H9 (cell line): ENCODE measurements around the gene TRAPPC8. TPM values are rescaled to one million over a fixed set of nuclear protein-coding genes. Genes with fewer than 3 reads are reported as not detected.
A peak's percentile ranks its signal among the peaks of the same experiment; 100 is the strongest.

Experiments
- DNase-seq: peaks from one replicate; pipeline ENCODE4 v3.0.0-alpha.2; 2017
- H2AFZ ChIP-seq: one replicate; pipeline ENCODE4 v1.6.1; 2013; ENCODE audit warnings: mild to moderate bottlenecking, low read length, control low read depth, moderate library complexity
- H2AK5ac ChIP-seq: 2 replicates; pipeline ENCODE4 v1.6.1; 2013; ENCODE audit warnings: low read length, control low read depth, mixed read lengths; ENCODE audit not compliant: insufficient read length
- H2BK120ac ChIP-seq: one replicate; pipeline ENCODE4 v1.6.1; 2013; ENCODE audit warnings: low read depth, mild to moderate bottlenecking, low read length, control low read depth, inconsistent platforms; ENCODE audit not compliant: poor library complexity, severe bottlenecking
- H2BK12ac ChIP-seq: 2 replicates; pipeline ENCODE4 v1.6.1; 2013; ENCODE audit warnings: low read length, control low read depth, mixed read lengths, low read depth; ENCODE audit not compliant: insufficient read length
- H2BK15ac ChIP-seq: 2 replicates; pipeline ENCODE4 v1.6.1; 2013; ENCODE audit warnings: low read depth, low read length, control low read depth
- H2BK20ac ChIP-seq: one replicate; pipeline ENCODE4 v1.6.1; 2013; ENCODE audit warnings: low read depth, mild to moderate bottlenecking, low read length, control low read depth, inconsistent platforms; ENCODE audit not compliant: poor library complexity, severe bottlenecking
- H2BK5ac ChIP-seq: 2 replicates; pipeline ENCODE4 v1.6.1; 2013; ENCODE audit warnings: low read length, control low read depth, mixed read lengths; ENCODE audit not compliant: insufficient read length
- H3K14ac ChIP-seq: 2 replicates; pipeline ENCODE4 v1.6.1; 2013; ENCODE audit warnings: low read length, control low read depth; ENCODE audit not compliant: insufficient read depth
- H3K18ac ChIP-seq: 2 replicates; pipeline ENCODE4 v1.6.1; 2013; ENCODE audit warnings: low read depth, mild to moderate bottlenecking, mixed read lengths, low read length, control low read depth; ENCODE audit not compliant: insufficient read length
- H3K23ac ChIP-seq: 2 replicates; pipeline ENCODE4 v1.6.1; 2013; ENCODE audit warnings: low read length, control low read depth, mixed read lengths, low read depth; ENCODE audit not compliant: insufficient read length
- H3K23me2 ChIP-seq: 2 replicates; pipeline ENCODE4 v1.6.1; 2013; ENCODE audit warnings: low read depth, mild to moderate bottlenecking, mixed read lengths, low read length, control low read depth; ENCODE audit not compliant: insufficient read length, poor library complexity, severe bottlenecking
- H3K27ac ChIP-seq: 2 replicates; pipeline ENCODE4 v1.5.1; 2013; ENCODE audit warnings: low read length, control low read depth, mixed read lengths, low read depth; ENCODE audit not compliant: insufficient read length
- H3K27me3 ChIP-seq: 2 replicates; pipeline ENCODE4 v1.6.1; 2013; ENCODE audit warnings: low read length, control low read depth, inconsistent platforms; ENCODE audit not compliant: insufficient read depth
- H3K4ac ChIP-seq: 2 replicates; pipeline ENCODE4 v1.6.1; 2013; ENCODE audit warnings: low read depth, mild to moderate bottlenecking, control low read depth, inconsistent platforms, low read length, moderate library complexity
- H3K4me1 ChIP-seq: 2 replicates; pipeline ENCODE4 v1.6.1; 2013; ENCODE audit warnings: low read length, control low read depth, inconsistent platforms; ENCODE audit not compliant: insufficient read depth
- H3K4me2 ChIP-seq: 2 replicates; pipeline ENCODE4 v1.6.1; 2013; ENCODE audit warnings: low read length, control low read depth, mixed read lengths; ENCODE audit not compliant: insufficient read length, insufficient read depth
- H3K56ac ChIP-seq: 2 replicates; pipeline ENCODE4 v1.6.1; 2013; ENCODE audit warnings: low read depth, mild to moderate bottlenecking, mixed read lengths, low read length, control low read depth; ENCODE audit not compliant: insufficient read length
- H3K79me1 ChIP-seq: 2 replicates; pipeline ENCODE4 v1.6.1; 2013; ENCODE audit warnings: low read depth, mild to moderate bottlenecking, moderate library complexity, low read length, control low read depth, inconsistent platforms; ENCODE audit not compliant: insufficient read depth, poor library complexity, severe bottlenecking
- H3K79me2 ChIP-seq: 2 replicates; pipeline ENCODE4 v1.6.1; 2013; ENCODE audit warnings: low read length, control low read depth, inconsistent platforms; ENCODE audit not compliant: insufficient read depth
- H3K9ac ChIP-seq: 2 replicates; pipeline ENCODE4 v1.6.1; 2013; ENCODE audit warnings: low read length, control low read depth, mixed read lengths; ENCODE audit not compliant: insufficient read length; ENCODE audit errors: extremely low read depth
- H3K9me3 ChIP-seq: one replicate; pipeline ENCODE4 v1.6.1; 2013; ENCODE audit warnings: low read depth, low read length, inconsistent platforms; ENCODE audit not compliant: control insufficient read depth
- H3T11ph ChIP-seq: one replicate; pipeline ENCODE4 v1.6.1; 2013; ENCODE audit warnings: mild to moderate bottlenecking, low read length, control low read depth, inconsistent platforms
- H4K20me1 ChIP-seq: one replicate; pipeline ENCODE4 v1.6.1; 2013; ENCODE audit not compliant: control insufficient read depth, insufficient read length, insufficient read depth
- H4K5ac ChIP-seq: 2 replicates; pipeline ENCODE4 v1.6.1; 2013; ENCODE audit warnings: low read depth, mild to moderate bottlenecking, mixed read lengths, low read length, control low read depth; ENCODE audit not compliant: insufficient read length
- H4K8ac ChIP-seq: replicated peaks from 2 replicates; pipeline ENCODE4 v1.6.1; 2013; ENCODE audit warnings: low read length, control low read depth, mixed read lengths, low read depth; ENCODE audit not compliant: insufficient read length
- H4K91ac ChIP-seq: 2 replicates; pipeline ENCODE4 v1.6.1; 2013; ENCODE audit warnings: low read depth, mild to moderate bottlenecking, moderate library complexity, mixed read lengths, low read length, control low read depth; ENCODE audit not compliant: insufficient read length
- H3K27ac Mint-ChIP-seq, 3 experiments: 2 replicates in 2 of 3; 3 replicates in 1 of 3; pipeline ENCODE4 v1.8.0; 2020 to 2021; ENCODE audit warnings: mixed read lengths in 3 of 3, mild to moderate bottlenecking in 1 of 3, moderate library complexity in 1 of 3
- H3K27me3 Mint-ChIP-seq: 2 replicates; pipeline ENCODE4 v1.8.0; 2021; ENCODE audit warnings: low read depth, mild to moderate bottlenecking, moderate library complexity, mixed read lengths
- H3K36me3 Mint-ChIP-seq, 3 experiments: 2 replicates in 2 of 3; 3 replicates in 1 of 3; pipeline ENCODE4 v1.8.0; 2020 to 2021; ENCODE audit warnings: low read depth in 3 of 3, mixed read lengths in 3 of 3; ENCODE audit not compliant: insufficient read depth in 1 of 3
- H3K4me1 Mint-ChIP-seq, 2 experiments: 2 replicates each; pipeline ENCODE4 v1.8.0; 2020; ENCODE audit warnings: mixed read lengths in 2 of 2
- H3K4me3 Mint-ChIP-seq, 2 experiments: 2 replicates in 1 of 2; 3 replicates in 1 of 2; pipeline ENCODE4 v1.8.0; 2020 to 2021; ENCODE audit warnings: mild to moderate bottlenecking in 2 of 2, mixed read lengths in 2 of 2, moderate library complexity in 1 of 2
- H3K9me3 Mint-ChIP-seq, 2 experiments: 2 replicates in 1 of 2; 3 replicates in 1 of 2; pipeline ENCODE4 v1.8.0; 2020; ENCODE audit warnings: mild to moderate bottlenecking in 2 of 2, mixed read lengths in 2 of 2, moderate library complexity in 1 of 2
- CTCF ChIP-seq: fragments of 200-600 bp; sonication (generic); conservative IDR thresholded peaks from 3 replicates; pipeline ENCODE4 v1.8.0; 2021; ENCODE audit warnings: antibody characterized with exemption, mild to moderate bottlenecking
- WGBS: extraction: QIAGEN DNeasy Blood & Tissue Kit; methylation state at CpG from one replicate; pipeline ENCODE4 v1.1.7; 2013; ENCODE audit warnings: missing lambda C conversion rate, low lambda C conversion rate, mixed read lengths; ENCODE audit not compliant: insufficient read length; ENCODE audit errors: extremely low coverage; 5-methylcytosine and 5-hydroxymethylcytosine counted together
- total RNA-seq: library from RNA; stranded (reverse); gene quantifications from 2 replicates; pipeline ENCODE4 v1.2.1, GENCODE V29; 2021

TRAPPC8 gene
- total RNA-seq, 1 experiment from 2014 or later: 40.4 TPM

DNA sequence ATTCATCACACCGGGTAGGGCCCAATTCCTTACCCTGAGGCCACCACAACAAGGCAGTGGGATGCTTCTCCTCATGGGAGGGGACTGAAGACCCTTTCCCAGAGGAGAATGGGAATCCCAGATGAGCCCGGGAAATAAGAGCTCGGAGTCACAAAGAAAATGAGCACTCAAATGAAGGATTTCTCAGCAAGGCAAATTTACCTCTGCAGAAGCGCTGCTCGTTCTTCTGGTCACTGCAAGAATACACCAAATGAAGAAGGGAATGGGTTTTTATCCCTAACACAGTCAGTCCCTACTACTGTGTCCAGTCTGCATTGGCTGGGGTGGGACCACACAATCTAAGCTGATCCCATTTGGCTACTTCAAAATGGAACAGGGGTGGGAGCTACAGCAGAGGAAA is 35.7 kb upstream of the TRAPPC8 start:
- H4K91ac ChIP-seq: no peak overlapping the region
- no peaks in the 10 kb centered on the region for H3K79me2 ChIP-seq
- no peak overlapping the region for H2BK15ac ChIP-seq
- H3K23ac ChIP-seq: no peak overlapping the region
- H3K79me1 ChIP-seq: no peaks in the 10 kb centered on the region
- H4K8ac ChIP-seq: no peak overlapping the region
- H3K4me1 Mint-ChIP-seq: peaks cover 2 to 8% of the 10 kb centered on the region in 2 experiments; a peak in 2 of 4 replicates
- no peak overlapping the region for H4K5ac ChIP-seq
- H3K9me3 ChIP-seq: peaks cover 6% of the 10 kb centered on the region
- peaks cover 4% of the 10 kb centered on the region; the same call in 1 of the 2 replicates for H3K27me3 Mint-ChIP-seq
- H3K56ac ChIP-seq: no peak overlapping the region
- no peak overlapping the region for H3K4me2 ChIP-seq
- no peak for TF ChIP-seq CTCF
- no peak overlapping the region for H2BK20ac ChIP-seq
- no peaks in the 10 kb centered on the region for H3K4me1 ChIP-seq
- no peak overlapping the region for H3K18ac ChIP-seq
- no CpG with 5 or more reads among the region's 5 CpGs for WGBS
- no peak for DNase-seq
- no peak overlapping the region for H3K27ac ChIP-seq
- H3K23me2 ChIP-seq: no peaks in the 10 kb centered on the region
- H2BK12ac ChIP-seq: no peak overlapping the region
- H3K14ac ChIP-seq: no peak overlapping the region
- H3K4ac ChIP-seq: no peak overlapping the region
- peak overlapping the region in 1 of 3 experiments; percentile 59; a peak in 1 of 7 replicates for H3K27ac Mint-ChIP-seq
- H3K9me3 Mint-ChIP-seq: peaks cover 32 to 36% of the 10 kb centered on the region in 2 experiments
- H3K36me3 Mint-ChIP-seq: peaks cover 15 to 40% (median 17%) of the 10 kb centered on the region in 3 experiments
- no peak overlapping the region for H3K4me3 Mint-ChIP-seq
- H2AK5ac ChIP-seq: no peak overlapping the region
- H2AFZ ChIP-seq: no peak overlapping the region
- H2BK5ac ChIP-seq: no peak overlapping the region
- H2BK120ac ChIP-seq: no peak overlapping the region
- no peaks in the 10 kb centered on the region for H4K20me1 ChIP-seq
- no peak overlapping the region for H3T11ph ChIP-seq
- no peaks in the 10 kb centered on the region for H3K27me3 ChIP-seq
- no peak overlapping the region for H3K9ac ChIP-seq
